Panc1 (cell line): Measurements from ENCODE around the gene URGCP. TPM values are rescaled to one million over a fixed set of nuclear protein-coding genes. Genes with fewer than 3 reads are reported as not detected.

ENCODE experiments used
- ATAC-seq: fragments of 200-7000 bp; cut with Tn5 transposase; 2 replicates; pipeline ENCODE4 v1.9.1; 2020; ENCODE audit warnings: mild to moderate bottlenecking, moderate library complexity
- BruUV-seq: library from RNA; stranded (reverse); fragments of 400-500 nt; replicated peaks from 2 replicates; lab custom pipeline; 2021; lab: Mats Ljungman, UMichigan
- CTCF ChIA-PET: fragments of 300-600 bp; sonication (Branson Sonifier 250); formaldehyde crosslinking; loops from one replicate; lab custom pipeline; 2022; ENCODE audit warnings: antibody characterized with exemption; lab: Charles Lee
- POLR2A ChIA-PET: fragments of 300-600 bp; sonication (Branson Sonifier 250); formaldehyde crosslinking; loops from one replicate; lab custom pipeline; 2022; ENCODE audit warnings: antibody characterized with exemption; lab: Charles Lee
- DNase-seq: peaks from one replicate; pipeline ENCODE4 v3.0.0-alpha.2; 2010; ENCODE audit warnings: low read depth, low spot score
- H3K27ac ChIP-seq: 2 replicates; pipeline ENCODE4 v1.5.1; 2011; ENCODE audit warnings: mild to moderate bottlenecking, low read length, inconsistent platforms
- H3K27me3 ChIP-seq: fragments of 200-500 bp; sonication (Bioruptor generic); 2 replicates; pipeline ENCODE4 v1.6.0; 2014; ENCODE audit warnings: low read length, inconsistent platforms; ENCODE audit not compliant: control insufficient read depth, insufficient read depth
- H3K36me3 ChIP-seq: fragments of 200-500 bp; sonication (Bioruptor generic); 2 replicates; pipeline ENCODE4 v1.5.1; 2014; ENCODE audit warnings: inconsistent platforms, mild to moderate bottlenecking, low read length, moderate library complexity; ENCODE audit not compliant: control insufficient read depth, insufficient read depth
- H3K4me1 ChIP-seq: 2 replicates; pipeline ENCODE4 v1.5.1; 2011; ENCODE audit warnings: inconsistent platforms, mild to moderate bottlenecking, low read length, moderate library complexity; ENCODE audit not compliant: control insufficient read depth, insufficient read depth
- H3K4me3 ChIP-seq, 2 experiments: 2 replicates each; pipeline ENCODE4 v1.5.1; 2011 to 2012; ENCODE audit warnings: low read depth in 2 of 2, low read length in 2 of 2, mild to moderate bottlenecking in 2 of 2, inconsistent platforms in 1 of 2, moderate library complexity in 1 of 2
- H3K9me3 ChIP-seq: fragments of 200-500 bp; sonication (Bioruptor generic); 2 replicates; pipeline ENCODE4 v1.5.1; 2014; ENCODE audit warnings: low read depth, mild to moderate bottlenecking, inconsistent platforms, low read length, moderate library complexity; ENCODE audit not compliant: control insufficient read depth, insufficient read depth
- CTCF ChIP-seq: fragments of 450-650 bp; IDR thresholded peaks from 2 replicates; pipeline ENCODE4 v1.5.1; 2017; ENCODE audit warnings: mild to moderate bottlenecking
- POLR2AphosphoS5 ChIP-seq: IDR thresholded peaks from 2 replicates; pipeline ENCODE4 v1.6.1; 2012; ENCODE audit warnings: mild to moderate bottlenecking, low read depth, low read length, moderate library complexity
- SIN3A ChIP-seq: IDR thresholded peaks from 2 replicates; pipeline ENCODE4 v1.6.1; 2012; ENCODE audit warnings: low read depth, mild to moderate bottlenecking, low read length, moderate library complexity, borderline replicate concordance; ENCODE audit not compliant: insufficient read depth
- TCF7L2 ChIP-seq: IDR thresholded peaks from 2 replicates; pipeline ENCODE4 v1.6.1; 2011; ENCODE audit warnings: mild to moderate bottlenecking, low read depth, low read length, inconsistent platforms
- in situ Hi-C: cut with HindIII; loops from 2 replicates; pipeline ENCODE4 v1.10.0; 2016; ENCODE audit warnings: low sequenced_read_pairs, low pct_unique_long_range_greater_than_20kb
- intact Hi-C: fragments of 100-400 bp; cut with micrococcal nuclease; formaldehyde crosslinking; loops from one replicate; pipeline ENCODE4 v1.10.0; 2022; ENCODE audit not compliant: unreplicated experiment
- total RNA-seq: library from RNA; stranded (reverse); gene quantifications from one replicate; pipeline ENCODE4 v1.2.1, GENCODE V29; 2021; ENCODE audit not compliant: unreplicated experiment
- TF ChIP-seq, protein P1 (sequence below), 2 experiments: IDR thresholded peaks; 2 replicates each; pipeline ENCODE4 v1.6.1; 2011 to 2012; ENCODE audit warnings: low read depth in 2 of 2, control low read depth in 1 of 2, low read length in 1 of 2, mild to moderate bottlenecking in 1 of 2, moderate library complexity in 1 of 2; ENCODE audit not compliant: insufficient read depth in 1 of 2

URGCP gene
- total RNA-seq, 1 experiment from 2014 or later = 34.3 TPM

DNA sequence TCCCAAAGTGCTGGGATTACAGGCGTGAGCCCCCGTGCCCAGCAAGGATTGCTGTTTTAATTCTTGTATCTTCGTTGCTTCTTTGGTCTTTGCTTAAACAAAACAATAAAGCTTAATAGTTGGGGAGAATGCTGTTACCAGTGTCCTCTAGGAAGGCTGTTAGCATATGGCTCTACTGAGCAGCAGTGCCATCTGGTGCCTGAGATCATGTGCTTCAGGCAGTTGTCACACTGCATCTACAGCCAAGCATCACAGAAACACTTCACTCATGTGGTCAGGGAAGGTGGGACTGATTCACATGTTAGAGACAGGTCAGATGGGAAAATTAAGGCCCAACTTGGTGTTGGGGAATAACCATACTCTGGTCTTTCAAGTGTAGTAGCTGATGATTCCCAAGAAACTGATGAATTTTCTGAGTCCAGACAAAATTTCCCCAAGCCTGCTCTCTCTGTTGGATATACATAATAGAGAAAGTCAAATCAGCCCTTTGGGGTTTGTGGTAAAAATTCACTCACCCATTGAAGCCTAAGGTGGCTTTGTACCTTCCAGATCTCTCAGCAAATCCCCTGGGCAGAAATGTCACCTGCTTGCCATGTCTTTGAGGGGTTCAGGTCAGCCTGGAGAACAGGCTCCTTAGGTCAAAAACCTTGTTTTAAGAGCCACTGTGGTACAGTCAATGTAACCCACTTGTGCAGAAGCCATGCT, 48.3 kb upstream of the URGCP start:
- intact Hi-C loops = no loop called here
- Histone ChIP-seq H3K4me1 (no peaks in the 10 kb centered on the region), H3K4me3 (no peak overlapping the region), H3K27me3 (no peaks in the 10 kb centered on the region), H3K27ac (no peak overlapping the region), H3K9me3 (no peaks in the 10 kb centered on the region), H3K36me3 (no peaks in the 10 kb centered on the region)
- POLR2A ChIA-PET = no interaction called here
- ATAC-seq = peak; percentile 97
- TF ChIP-seq, protein P1, sequence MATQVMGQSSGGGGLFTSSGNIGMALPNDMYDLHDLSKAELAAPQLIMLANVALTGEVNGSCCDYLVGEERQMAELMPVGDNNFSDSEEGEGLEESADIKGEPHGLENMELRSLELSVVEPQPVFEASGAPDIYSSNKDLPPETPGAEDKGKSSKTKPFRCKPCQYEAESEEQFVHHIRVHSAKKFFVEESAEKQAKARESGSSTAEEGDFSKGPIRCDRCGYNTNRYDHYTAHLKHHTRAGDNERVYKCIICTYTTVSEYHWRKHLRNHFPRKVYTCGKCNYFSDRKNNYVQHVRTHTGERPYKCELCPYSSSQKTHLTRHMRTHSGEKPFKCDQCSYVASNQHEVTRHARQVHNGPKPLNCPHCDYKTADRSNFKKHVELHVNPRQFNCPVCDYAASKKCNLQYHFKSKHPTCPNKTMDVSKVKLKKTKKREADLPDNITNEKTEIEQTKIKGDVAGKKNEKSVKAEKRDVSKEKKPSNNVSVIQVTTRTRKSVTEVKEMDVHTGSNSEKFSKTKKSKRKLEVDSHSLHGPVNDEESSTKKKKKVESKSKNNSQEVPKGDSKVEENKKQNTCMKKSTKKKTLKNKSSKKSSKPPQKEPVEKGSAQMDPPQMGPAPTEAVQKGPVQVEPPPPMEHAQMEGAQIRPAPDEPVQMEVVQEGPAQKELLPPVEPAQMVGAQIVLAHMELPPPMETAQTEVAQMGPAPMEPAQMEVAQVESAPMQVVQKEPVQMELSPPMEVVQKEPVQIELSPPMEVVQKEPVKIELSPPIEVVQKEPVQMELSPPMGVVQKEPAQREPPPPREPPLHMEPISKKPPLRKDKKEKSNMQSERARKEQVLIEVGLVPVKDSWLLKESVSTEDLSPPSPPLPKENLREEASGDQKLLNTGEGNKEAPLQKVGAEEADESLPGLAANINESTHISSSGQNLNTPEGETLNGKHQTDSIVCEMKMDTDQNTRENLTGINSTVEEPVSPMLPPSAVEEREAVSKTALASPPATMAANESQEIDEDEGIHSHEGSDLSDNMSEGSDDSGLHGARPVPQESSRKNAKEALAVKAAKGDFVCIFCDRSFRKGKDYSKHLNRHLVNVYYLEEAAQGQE (IDR thresholded peaks at IDR 0.05; ENCODE audit: insufficient read depth in 1 of 2, low read depth in 2 of 2, low read length in 1 of 2) = no peak
- TF ChIP-seq CTCF = peak; percentile 85
- TF ChIP-seq POLR2AphosphoS5 = no peak
- no peak for TF ChIP-seq SIN3A
- no peak for TF ChIP-seq TCF7L2
- BruUV-seq = no TSS peak
- DNase-seq = peak; percentile 27
- CTCF ChIA-PET = interaction anchor here (0.6 to 1.4 kb wide), 4 partner anchors 10 to 1863 kb away, joined by 3 to 8 read pairs (median 6); partner anchors contain the start of gene STK17A
- in situ Hi-C loops = no loop called here

- Histone ChIP-seq H3K4me3 (no peak overlapping the region), H3K36me3 (no peaks in the 10 kb centered on the region), H3K27ac (no peak overlapping the region), H3K4me1 (no peaks in the 10 kb centered on the region), H3K9me3 (no peaks in the 10 kb centered on the region), H3K27me3 (no peaks in the 10 kb centered on the region)
- ATAC-seq (no peak), DNase-seq (no peak)
- ChIA-PET CTCF (no interaction called here), POLR2A (no interaction called here)
- intact Hi-C loops (no loop called here), in situ Hi-C loops (no loop called here)
- no TSS peak for BruUV-seq
- TF ChIP-seq, protein P1 (IDR thresholded peaks at IDR 0.05; ENCODE audit: insufficient read depth in 1 of 2, low read depth in 2 of 2, low read length in 1 of 2) = no peak
- TF ChIP-seq POLR2AphosphoS5 (no peak), TCF7L2 (no peak), CTCF (no peak), SIN3A (no peak)
Observed at GRCh38 chr7:43953071-43953470, 46.7 kb upstream of the URGCP start.
